Body of pancreas (tissue), 4 donors: Measurements from ENCODE around the gene BPHL.

Experiments
- POLR2A ChIP-seq, 3 donors: fragments of 450-650 bp; IDR thresholded peaks; one replicate each; pipeline ENCODE4 v1.6.1; 2016; ENCODE audit warnings: antibody characterized with exemption in 3 of 3, mild to moderate bottlenecking in 2 of 3
- TF ChIP-seq, protein P1 (sequence below), 7 experiments: fragments of 450-650 bp in 4 of 7; fragments of 200-600 bp in 3 of 7; sonication (generic) in 3 of 7; IDR thresholded peaks; one replicate each; pipeline ENCODE4 v1.5.1; 2016 to 2019; ENCODE audit warnings: antibody characterized with exemption in 7 of 7

GRCh38 chr6:3144571-3144970 lies 26.1 kb downstream of the BPHL start:
- TF ChIP-seq, protein P1, sequence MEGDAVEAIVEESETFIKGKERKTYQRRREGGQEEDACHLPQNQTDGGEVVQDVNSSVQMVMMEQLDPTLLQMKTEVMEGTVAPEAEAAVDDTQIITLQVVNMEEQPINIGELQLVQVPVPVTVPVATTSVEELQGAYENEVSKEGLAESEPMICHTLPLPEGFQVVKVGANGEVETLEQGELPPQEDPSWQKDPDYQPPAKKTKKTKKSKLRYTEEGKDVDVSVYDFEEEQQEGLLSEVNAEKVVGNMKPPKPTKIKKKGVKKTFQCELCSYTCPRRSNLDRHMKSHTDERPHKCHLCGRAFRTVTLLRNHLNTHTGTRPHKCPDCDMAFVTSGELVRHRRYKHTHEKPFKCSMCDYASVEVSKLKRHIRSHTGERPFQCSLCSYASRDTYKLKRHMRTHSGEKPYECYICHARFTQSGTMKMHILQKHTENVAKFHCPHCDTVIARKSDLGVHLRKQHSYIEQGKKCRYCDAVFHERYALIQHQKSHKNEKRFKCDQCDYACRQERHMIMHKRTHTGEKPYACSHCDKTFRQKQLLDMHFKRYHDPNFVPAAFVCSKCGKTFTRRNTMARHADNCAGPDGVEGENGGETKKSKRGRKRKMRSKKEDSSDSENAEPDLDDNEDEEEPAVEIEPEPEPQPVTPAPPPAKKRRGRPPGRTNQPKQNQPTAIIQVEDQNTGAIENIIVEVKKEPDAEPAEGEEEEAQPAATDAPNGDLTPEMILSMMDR (IDR thresholded peaks at IDR 0.05): no peak
- no peak for TF ChIP-seq POLR2A (IDR thresholded peaks at IDR 0.05)
